Skeletal muscle tissue (tissue), 4 donors: ENCODE data around the gene HTRA3. TPM values are rescaled to one million over a fixed set of nuclear protein-coding genes. Genes with fewer than 3 reads are reported as not detected.

Experiments
- H3K27ac ChIP-seq: one replicate; pipeline ENCODE4 v1.7.0; 2013; ENCODE audit warnings: mild to moderate bottlenecking, low read depth, low read length, inconsistent platforms
- H3K27me3 ChIP-seq, 3 donors: one replicate each; pipeline ENCODE4 v1.7.0; 2013; ENCODE audit warnings: low read length in 3 of 3; ENCODE audit not compliant: control insufficient read depth in 3 of 3, insufficient read depth in 3 of 3
- H3K36me3 ChIP-seq, 3 donors: one replicate each; pipeline ENCODE4 v1.7.0; 2013; ENCODE audit warnings: low read length in 3 of 3; ENCODE audit not compliant: control insufficient read depth in 3 of 3, insufficient read depth in 3 of 3
- H3K4me1 ChIP-seq, 3 donors: one replicate each; pipeline ENCODE4 v1.7.0; 2013; ENCODE audit warnings: low read length in 3 of 3, mild to moderate bottlenecking in 3 of 3; ENCODE audit not compliant: control insufficient read depth in 3 of 3, insufficient read depth in 3 of 3
- H3K4me3 ChIP-seq, 3 donors: one replicate each; pipeline ENCODE4 v1.7.0; 2013; ENCODE audit warnings: low read length in 3 of 3
- H3K9ac ChIP-seq, 3 donors: one replicate each; pipeline ENCODE4 v1.7.0; 2013; ENCODE audit warnings: low read length in 3 of 3, mild to moderate bottlenecking in 3 of 3, moderate library complexity in 2 of 3, low read depth in 1 of 3
- H3K9me3 ChIP-seq, 3 donors: one replicate each; pipeline ENCODE4 v1.7.0; 2013; ENCODE audit warnings: low read length in 3 of 3; ENCODE audit not compliant: control insufficient read depth in 3 of 3
- total RNA-seq: library from RNA; depleted of rRNA; stranded (reverse); fragments of >200 nt; gene quantifications from one replicate; pipeline ENCODE4 v1.2.3, GENCODE V29; 2014
- donor health status: Osteomylitis.

Gene HTRA3
- total RNA-seq, 1 donor from 2014 or later: 20.9 TPM

GRCh38 chr4:8258552-8259212, 10.9 kb upstream of the HTRA3 start:
- Histone ChIP-seq H3K9ac (no peak overlapping the region), H3K9me3 (no peaks in the 10 kb centered on the region), H3K4me1 (peaks cover 0 to 5% (median 5%) of the 10 kb centered on the region in 3 donors)

GRCh38 chr4:8259743-8260430, 9.7 kb upstream of the HTRA3 start:
- Histone ChIP-seq H3K36me3 (no peaks in the 10 kb centered on the region), H3K4me1 (peaks cover 0 to 5% (median 5%) of the 10 kb centered on the region in 3 donors), H3K4me3 (no peak overlapping the region), H3K27me3 (peaks cover 0 to 6% (median 0%) of the 10 kb centered on the region in 3 donors), H3K27ac (no peak overlapping the region), H3K9ac (no peak overlapping the region), H3K9me3 (no peaks in the 10 kb centered on the region)

More at GRCh38 chr4:8258552-8259212, 10.9 kb upstream of the HTRA3 start:
- Histone ChIP-seq H3K27ac (no peak overlapping the region), H3K27me3 (peaks cover 0 to 6% (median 0%) of the 10 kb centered on the region in 3 donors), H3K36me3 (no peaks in the 10 kb centered on the region), H3K4me3 (no peak overlapping the region)

- Histone ChIP-seq H3K27me3 (peaks cover 0 to 4% (median 0%) of the 10 kb centered on the region in 3 donors), H3K4me3 (no peak overlapping the region), H3K36me3 (no peaks in the 10 kb centered on the region), H3K4me1 (peaks cover 0 to 5% (median 4%) of the 10 kb centered on the region in 3 donors), H3K27ac (no peak overlapping the region), H3K9ac (no peak overlapping the region), H3K9me3 (no peaks in the 10 kb centered on the region)
Measured at GRCh38 chr4:8260656-8261111, 8.9 kb upstream of the HTRA3 start.

GRCh38 chr4:8261851-8262535, 7.6 kb upstream of the HTRA3 start:
- H3K4me3 ChIP-seq: no peak overlapping the region
- peaks cover 2 to 6% (median 3%) of the 10 kb centered on the region in 3 donors for H3K4me1 ChIP-seq
- H3K27ac ChIP-seq: no peak overlapping the region

GRCh38 chr4:8262637-8263322, 6.8 kb upstream of the HTRA3 start:
- Histone ChIP-seq H3K36me3 (no peaks in the 10 kb centered on the region), H3K9ac (no peak overlapping the region), H3K4me1 (peaks cover 9 to 14% (median 9%) of the 10 kb centered on the region in 3 donors), H3K9me3 (no peaks in the 10 kb centered on the region), H3K4me3 (no peak overlapping the region), H3K27me3 (no peaks in the 10 kb centered on the region), H3K27ac (no peak overlapping the region)

More at GRCh38 chr4:8261851-8262535, 7.6 kb upstream of the HTRA3 start:
- no peaks in the 10 kb centered on the region for H3K27me3 ChIP-seq
- H3K36me3 ChIP-seq: no peaks in the 10 kb centered on the region
- no peak overlapping the region for H3K9ac ChIP-seq
- no peaks in the 10 kb centered on the region for H3K9me3 ChIP-seq

GRCh38 chr4:8263397-8263796, 6.2 kb upstream of the HTRA3 start:
- Histone ChIP-seq H3K9ac (no peak overlapping the region), H3K27ac (no peak overlapping the region), H3K4me3 (no peak overlapping the region), H3K4me1 (peaks cover 9 to 14% (median 9%) of the 10 kb centered on the region in 3 donors), H3K36me3 (no peaks in the 10 kb centered on the region), H3K9me3 (no peaks in the 10 kb centered on the region), H3K27me3 (no peaks in the 10 kb centered on the region)

GRCh38 chr4:8264106-8264505, 5.4 kb upstream of the HTRA3 start:
- H3K9me3 ChIP-seq: no peaks in the 10 kb centered on the region
- peaks cover 9 to 15% (median 12%) of the 10 kb centered on the region in 3 donors for H3K4me1 ChIP-seq

GRCh38 chr4:8265171-8265929, 4.2 kb upstream of the HTRA3 start:
- Histone ChIP-seq H3K27ac (no peak overlapping the region), H3K36me3 (no peaks in the 10 kb centered on the region), H3K9me3 (no peaks in the 10 kb centered on the region), H3K27me3 (peaks cover 0 to 7% (median 7%) of the 10 kb centered on the region in 3 donors), H3K4me1 (peaks cover 13 to 22% (median 16%) of the 10 kb centered on the region in 3 donors), H3K4me3 (no peak overlapping the region), H3K9ac (no peak overlapping the region)

More at GRCh38 chr4:8264106-8264505, 5.4 kb upstream of the HTRA3 start:
- Histone ChIP-seq H3K36me3 (no peaks in the 10 kb centered on the region), H3K4me3 (no peak overlapping the region), H3K27me3 (peaks cover 0 to 1% (median under 1%) of the 10 kb centered on the region in 3 donors), H3K9ac (no peak overlapping the region), H3K27ac (no peak overlapping the region)

GRCh38 chr4:8266088-8266487, 3.5 kb upstream of the HTRA3 start:
- no peaks in the 10 kb centered on the region for H3K36me3 ChIP-seq
- H3K4me1 ChIP-seq: peaks cover 13 to 19% (median 17%) of the 10 kb centered on the region in 3 donors
- H3K4me3 ChIP-seq: no peak overlapping the region
- H3K27me3 ChIP-seq: peaks cover 0 to 11% (median 8%) of the 10 kb centered on the region in 3 donors
- no peak overlapping the region for H3K27ac ChIP-seq
- no peaks in the 10 kb centered on the region for H3K9me3 ChIP-seq
- H3K9ac ChIP-seq: no peak overlapping the region
